Prostate gland (tissue), 2 donors: ENCODE results near the gene PLA2G4E. TPM values are rescaled to one million over a fixed set of nuclear protein-coding genes. Genes with fewer than 3 reads are reported as not detected.

Experiments
- DNase-seq: peaks from one replicate; pipeline ENCODE4 v3.0.0-alpha.2; 2019; ENCODE audit warnings: low spot score
- H3K27ac ChIP-seq, 2 donors: fragments of 200-600 bp; sonication (generic); 2 replicates each; pipeline ENCODE4 v1.5.1; 2017 to 2019
- H3K27me3 ChIP-seq: fragments of 200-600 bp; sonication (generic); replicated peaks from 2 replicates; pipeline ENCODE4 v1.5.1; 2019; ENCODE audit not compliant: insufficient read depth
- H3K36me3 ChIP-seq, 2 donors: fragments of 200-600 bp; sonication (generic); 1 replicate in 1 of 2; 2 replicates in 1 of 2; pipeline versions ENCODE4 v1.5.1 to v1.8.1; 2017 to 2019
- H3K4me1 ChIP-seq: fragments of 200-600 bp; sonication (generic); replicated peaks from 2 replicates; pipeline ENCODE4 v1.5.1; 2019
- H3K4me3 ChIP-seq, 2 donors: fragments of 200-600 bp; sonication (generic); 2 replicates each; pipeline ENCODE4 v1.5.1; 2017 to 2019
- H3K9me3 ChIP-seq: fragments of 200-600 bp; sonication (generic); 2 replicates; pipeline ENCODE4 v1.5.1; 2017
- CTCF ChIP-seq, 4 experiments: fragments of 200-600 bp in 2 of 4; fragments of 450-650 bp in 2 of 4; sonication (generic) in 2 of 4; IDR thresholded peaks; 1 replicate in 3 of 4; 2 replicates in 1 of 4; pipeline ENCODE4 v1.5.1; 2016 to 2019; ENCODE audit warnings: antibody characterized with exemption in 4 of 4, mild to moderate bottlenecking in 2 of 4, moderate library complexity in 2 of 4
- POLR2A ChIP-seq: fragments of 450-650 bp; IDR thresholded peaks from one replicate; pipeline ENCODE4 v1.6.1; 2016; ENCODE audit warnings: antibody characterized with exemption, mild to moderate bottlenecking
- POLR2AphosphoS5 ChIP-seq: sonication (generic); formaldehyde crosslinking; IDR thresholded peaks from one replicate; pipeline ENCODE4 v1.6.1; 2017; ENCODE audit warnings: antibody characterized with exemption
- WGBS: methylation state at CpG from one replicate; pipeline ENCODE4 v1.1.5; 2018; 5-methylcytosine and 5-hydroxymethylcytosine counted together
- intact Hi-C: fragments of 100-400 bp; cut with DNase I; formaldehyde crosslinking; loops from one replicate; pipeline ENCODE4 v1.14.2; 2022
- total RNA-seq, 2 donors: library from RNA; depleted of rRNA; stranded (reverse); fragments of >200 nt; gene quantifications; one replicate each; pipeline ENCODE4 v1.1.0, GENCODE V29; 2016

Gene PLA2G4E
- total RNA-seq, 2 donors from 2014 or later = 0.17 to 0.18 TPM

- Histone ChIP-seq H3K36me3 (no peaks in the 10 kb centered on the region), H3K9me3 (no peaks in the 10 kb centered on the region), H3K27me3 (no peaks in the 10 kb centered on the region), H3K4me1 (no peaks in the 10 kb centered on the region), H3K27ac (no peak overlapping the region), H3K4me3 (no peak overlapping the region)
- peak; percentile 22 for TF ChIP-seq POLR2AphosphoS5
- no peak for TF ChIP-seq POLR2A
- peak; percentile 90 to 97 (median 93) for TF ChIP-seq CTCF (IDR thresholded peaks at IDR 0.05)
- 51% methylated on average over 14 of the region's 14 CpGs for WGBS
- intact Hi-C loops = no loop called here
- DNase-seq = peak; percentile 54
Observed at GRCh38 chr15:42059661-42060476, 39.0 kb upstream of the PLA2G4E start.

GRCh38 chr15:42058791-42059190 is 37.9 kb upstream of the PLA2G4E start:
- no peaks in the 10 kb centered on the region for H3K4me1 ChIP-seq
- H3K36me3 ChIP-seq = no peaks in the 10 kb centered on the region
- no peak overlapping the region for H3K4me3 ChIP-seq
- intact Hi-C loops = no loop called here
- H3K27ac ChIP-seq = no peak overlapping the region
- no peaks in the 10 kb centered on the region for H3K9me3 ChIP-seq
- 51% methylated on average over 3 of the region's 3 CpGs for WGBS
- H3K27me3 ChIP-seq = no peaks in the 10 kb centered on the region
- no peak for DNase-seq
- TF ChIP-seq CTCF (IDR thresholded peaks at IDR 0.05) (no peak), POLR2A (no peak), POLR2AphosphoS5 (no peak)

GRCh38 chr15:42057799-42058646 is 37.2 kb upstream of the PLA2G4E start:
- intact Hi-C loops = loop anchor here (1.0 kb wide), 1 partner anchor 69 kb away; no protein-coding TSS in a partner anchor
- peak overlapping the region; percentile 83 to 85 for H3K27ac ChIP-seq

More at GRCh38 chr15:42057799-42058646, 37.2 kb upstream of the PLA2G4E start:
- no peaks in the 10 kb centered on the region for H3K9me3 ChIP-seq
- H3K4me1 ChIP-seq = peaks cover 4% of the 10 kb centered on the region
- TF ChIP-seq CTCF (IDR thresholded peaks at IDR 0.05) = no peak
- TF ChIP-seq POLR2AphosphoS5 = no peak
- no peak for TF ChIP-seq POLR2A
- peak; percentile 48 for DNase-seq
- 54% methylated on average over 6 of the region's 6 CpGs for WGBS
- no peaks in the 10 kb centered on the region for H3K27me3 ChIP-seq
- no peaks in the 10 kb centered on the region for H3K36me3 ChIP-seq
- H3K4me3 ChIP-seq = no peak overlapping the region
